ENCODE results near the gene GNAO1.
A peak's percentile ranks its signal among the peaks of the same experiment; 100 is the strongest.

Gene GNAO1

GRCh38 chr16:56284521-56284920, 93.2 kb downstream of the GNAO1 start:
- DNase-seq, result no peak

GRCh38 chr16:56286809-56287208, 95.5 kb downstream of the GNAO1 start:
- peak in 2 of 56 donors; percentile 30 to 87 for DNase-seq

- DNase-seq, result no peak
These were observed 96.7 kb downstream of the GNAO1 start for GRCh38 chr16:56288019-56288418.

GRCh38 chr16:56289416-56289815, 98.1 kb downstream of the GNAO1 start:
- DNase-seq, result no peak

- no peak for DNase-seq
These were observed 98.6 kb downstream of the GNAO1 start for GRCh38 chr16:56289862-56290261.

- no peak for DNase-seq
These were observed 102.7 kb downstream of the GNAO1 start for GRCh38 chr16:56294014-56294413.

- DNase-seq, result no peak
These were observed 103.3 kb downstream of the GNAO1 start for GRCh38 chr16:56294579-56294978.

GRCh38 chr16:56295059-56295665, 103.9 kb downstream of the GNAO1 start:
- DNase-seq, result no peak

- DNase-seq, result peak in 26 of 56 donors; percentile 33 to 86 (median 52)
These were observed 104.6 kb downstream of the GNAO1 start for GRCh38 chr16:56295739-56296527.

- no peak for DNase-seq
These were observed 106.4 kb downstream of the GNAO1 start for GRCh38 chr16:56297684-56298083.

GRCh38 chr16:56298116-56298515, 106.8 kb downstream of the GNAO1 start:
- no peak for DNase-seq

- peak in 53 of 56 donors; percentile 30 to 94 (median 84) for DNase-seq
These were observed 107.8 kb downstream of the GNAO1 start for GRCh38 chr16:56298948-56299596.

- peak in 1 of 56 donors; percentile 32 for DNase-seq
These were observed 108.9 kb downstream of the GNAO1 start for GRCh38 chr16:56300242-56300623.

- DNase-seq, result peak in 31 of 56 donors; percentile 27 to 84 (median 50)
These were observed 109.9 kb downstream of the GNAO1 start for GRCh38 chr16:56300891-56301850.

GRCh38 chr16:56302506-56302905, 111.2 kb downstream of the GNAO1 start:
- DNase-seq, result no peak

- DNase-seq, result peak in 30 of 56 donors; percentile 31 to 79 (median 48)
These were observed 111.9 kb downstream of the GNAO1 start for GRCh38 chr16:56303066-56303715.

- DNase-seq, result no peak
These were observed 112.6 kb downstream of the GNAO1 start for GRCh38 chr16:56303880-56304279.

GRCh38 chr16:56305956-56306565, 114.8 kb downstream of the GNAO1 start:
- DNase-seq, result peak in 10 of 56 donors; percentile 30 to 60 (median 41)

GRCh38 chr16:56306690-56307533, 115.6 kb downstream of the GNAO1 start:
- peak in 18 of 56 donors; percentile 19 to 83 (median 50) for DNase-seq
